ENCODE results near the gene BUD31.

- TF ChIP-seq CTCF (IDR thresholded peaks at IDR 0.05) (no peak), POLR2AphosphoS5 (IDR thresholded peaks at IDR 0.05) (no peak), POLR2A (IDR thresholded peaks at IDR 0.05) (no peak)
Observed at GRCh38 chr7:99461221-99461620, 52.5 kb downstream of the BUD31 start.
